ENCODE data around the gene TMEM165.

- TF ChIP-seq CTCF (IDR thresholded peaks at IDR 0.05; ENCODE audit: low read length) (no peak), EZH2 (IDR thresholded peaks at IDR 0.05; ENCODE audit: borderline replicate concordance, low read length) (no peak)
These were observed 22.3 kb upstream of the TMEM165 start for GRCh38 chr4:55373461-55373860.
